Activated CD4-positive, alpha-beta T cell treated with anti-CD3 and anti-CD28 coated beads, Interleukin-2, amount 10 ng/mL, durations not matched to agents 24 days and 14 days (primary cell): ENCODE results near the gene SLC6A3. TPM values are rescaled to one million over a fixed set of nuclear protein-coding genes. Genes with fewer than 3 reads are reported as not detected.
A peak's percentile ranks its signal among the peaks of the same experiment; 100 is the strongest.
"Not testable (repeated sequence)": the region's sequence is repeated elsewhere in the genome, so short reads cannot be mapped to it uniquely, and the experiment has no call there.

Experiments used
- DNase-seq: peaks from one replicate; pipeline ENCODE4 v3.0.0; 2022
- H3K27ac Mint-ChIP-seq: one replicate; pipeline ENCODE4 v1.8.0; 2022; ENCODE audit warnings: mild to moderate bottlenecking, mixed read lengths
- H3K27me3 Mint-ChIP-seq: one replicate; pipeline ENCODE4 v1.8.0; 2022; ENCODE audit warnings: mixed read lengths
- H3K36me3 Mint-ChIP-seq: one replicate; pipeline ENCODE4 v1.8.0; 2022; ENCODE audit warnings: low read depth, mild to moderate bottlenecking, mixed read lengths
- H3K4me1 Mint-ChIP-seq: one replicate; pipeline ENCODE4 v1.8.0; 2021; ENCODE audit warnings: mixed read lengths
- H3K4me3 Mint-ChIP-seq: one replicate; pipeline ENCODE4 v1.8.0; 2022; ENCODE audit warnings: mild to moderate bottlenecking, moderate library complexity, mixed read lengths
- H3K9me3 Mint-ChIP-seq: one replicate; pipeline ENCODE4 v1.8.0; 2021; ENCODE audit warnings: mixed read lengths
- intact Hi-C: fragments of 100-400 bp; cut with micrococcal nuclease; formaldehyde crosslinking; loops from one replicate; pipeline ENCODE4 v1.15.1; 2023
- total RNA-seq: library from RNA; stranded (reverse); gene quantifications from 2 replicates; pipeline ENCODE4 v1.2.3, GENCODE V29; 2022

The SLC6A3 gene
- total RNA-seq, 1 donor from 2014 or later = not detected

GRCh38 chr5:1481959-1482331 is 36.7 kb upstream of the SLC6A3 start:
- no peaks in the 10 kb centered on the region for H3K27me3 Mint-ChIP-seq
- H3K4me3 Mint-ChIP-seq = no peak overlapping the region
- no peak for DNase-seq
- H3K4me1 Mint-ChIP-seq = no peaks in the 10 kb centered on the region
- H3K36me3 Mint-ChIP-seq = peaks cover 19% of the 10 kb centered on the region
- H3K9me3 Mint-ChIP-seq = no peaks in the 10 kb centered on the region
- intact Hi-C loops = no loop called here
- no peak overlapping the region for H3K27ac Mint-ChIP-seq

DNA sequence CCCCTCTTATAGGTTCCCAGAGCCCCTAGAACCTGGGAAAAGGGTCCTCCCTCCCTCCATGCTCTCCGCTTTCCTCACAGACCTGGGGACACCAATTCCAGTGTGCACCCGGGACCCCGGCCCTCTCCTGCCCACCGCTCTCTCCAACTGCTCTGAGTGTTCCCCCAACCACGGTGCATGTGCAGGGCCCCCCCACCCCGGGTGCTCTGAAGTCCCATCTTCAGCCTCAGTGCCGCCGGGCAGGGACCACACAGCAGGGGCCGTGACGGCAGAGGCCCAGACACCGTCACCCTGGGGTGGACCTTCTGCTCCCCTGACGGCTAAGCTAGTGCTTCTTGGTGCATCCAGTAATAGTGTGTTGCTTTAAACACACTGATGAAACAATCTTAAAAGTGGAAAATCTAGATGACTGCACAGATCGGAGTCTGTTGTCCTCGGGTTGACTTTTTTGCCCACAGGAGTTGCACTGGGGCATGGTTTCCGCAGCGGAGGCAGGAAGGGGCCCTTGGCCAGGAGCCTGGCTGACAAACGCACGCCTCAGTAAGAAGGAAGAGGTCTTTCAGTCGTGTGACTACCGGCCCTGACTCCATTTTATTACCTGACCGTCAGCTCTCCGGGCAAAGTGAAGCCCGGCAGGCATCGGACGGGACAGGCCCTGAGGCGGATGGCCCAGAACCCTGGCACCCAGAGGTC is 36.2 kb upstream of the SLC6A3 start:
- no peak overlapping the region for H3K27ac Mint-ChIP-seq
- no peaks in the 10 kb centered on the region for H3K9me3 Mint-ChIP-seq
- H3K27me3 Mint-ChIP-seq = no peaks in the 10 kb centered on the region
- intact Hi-C loops = no loop called here
- H3K4me1 Mint-ChIP-seq = no peaks in the 10 kb centered on the region
- DNase-seq = no peak
- no peak overlapping the region for H3K4me3 Mint-ChIP-seq
- peaks cover 20% of the 10 kb centered on the region for H3K36me3 Mint-ChIP-seq

GRCh38 chr5:1480806-1481205 is 35.6 kb upstream of the SLC6A3 start:
- no peak overlapping the region for H3K27ac Mint-ChIP-seq
- intact Hi-C loops = no loop called here
- peaks cover 15% of the 10 kb centered on the region for H3K36me3 Mint-ChIP-seq
- H3K4me3 Mint-ChIP-seq = no peak overlapping the region
- DNase-seq = no peak
- no peaks in the 10 kb centered on the region for H3K27me3 Mint-ChIP-seq
- no peaks in the 10 kb centered on the region for H3K9me3 Mint-ChIP-seq
- no peaks in the 10 kb centered on the region for H3K4me1 Mint-ChIP-seq

DNA sequence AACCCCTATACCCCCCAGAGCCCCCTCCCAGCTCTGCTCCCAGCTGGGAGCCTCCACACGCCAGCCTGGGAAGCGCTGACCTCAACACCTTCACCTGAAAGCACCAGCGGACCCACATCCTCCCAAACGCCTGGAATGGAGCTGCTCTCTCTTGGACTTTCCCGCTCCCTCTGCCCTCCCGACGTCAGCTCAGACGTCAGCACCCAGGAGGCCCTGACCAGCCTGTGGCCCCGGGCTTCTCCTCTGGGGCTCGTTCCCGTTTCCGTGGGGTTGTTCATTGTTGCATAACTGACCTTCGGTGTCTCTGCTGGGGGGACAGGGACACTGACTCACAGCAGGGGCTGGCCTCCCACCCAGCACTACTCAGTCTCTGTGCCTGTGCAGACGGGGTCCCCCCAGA is 35.0 kb upstream of the SLC6A3 start:
- H3K9me3 Mint-ChIP-seq = no peaks in the 10 kb centered on the region
- no peaks in the 10 kb centered on the region for H3K27me3 Mint-ChIP-seq
- intact Hi-C loops = no loop called here
- H3K36me3 Mint-ChIP-seq = peaks cover 15% of the 10 kb centered on the region
- no peaks in the 10 kb centered on the region for H3K4me1 Mint-ChIP-seq
- no peak overlapping the region for H3K4me3 Mint-ChIP-seq
- H3K27ac Mint-ChIP-seq = no peak overlapping the region
- no peak for DNase-seq

- no peaks in the 10 kb centered on the region for H3K4me1 Mint-ChIP-seq
- no peak overlapping the region for H3K27ac Mint-ChIP-seq
- no peaks in the 10 kb centered on the region for H3K27me3 Mint-ChIP-seq
- peak; percentile 76 for DNase-seq
- intact Hi-C loops = loop anchor here (1.0 kb wide), 1 partner anchor 162 kb away; no protein-coding TSS in a partner anchor
- no peaks in the 10 kb centered on the region for H3K9me3 Mint-ChIP-seq
- no peak overlapping the region for H3K4me3 Mint-ChIP-seq
- H3K36me3 Mint-ChIP-seq = peaks cover 15% of the 10 kb centered on the region
Measured at GRCh38 chr5:1479581-1480188, 34.4 kb upstream of the SLC6A3 start.

DNA sequence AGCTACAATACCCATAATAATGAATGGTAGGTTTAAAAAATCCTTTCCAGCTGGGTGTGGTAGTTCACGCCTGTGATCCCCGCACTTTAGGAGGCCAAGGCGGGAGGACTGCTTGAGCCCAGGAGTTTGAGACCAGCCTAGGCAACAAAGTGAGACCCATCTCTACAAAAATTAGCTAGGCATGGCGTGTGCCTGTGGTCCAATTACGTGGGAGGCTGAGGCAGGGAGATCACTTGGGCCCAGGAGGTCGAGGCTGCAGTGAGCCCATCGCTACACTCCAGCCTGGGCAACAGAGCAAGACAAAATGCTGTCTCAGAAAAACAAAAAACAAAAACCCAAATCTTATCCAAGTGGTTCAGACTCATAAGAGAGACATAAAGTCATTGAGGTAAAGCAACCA is 33.8 kb upstream of the SLC6A3 start:
- DNase-seq = no peak
- Mint-ChIP-seq H3K36me3 (peaks cover 15% of the 10 kb centered on the region), H3K27ac (no peak overlapping the region), H3K4me1 (no peaks in the 10 kb centered on the region), H3K27me3 (no peaks in the 10 kb centered on the region), H3K9me3 (no peaks in the 10 kb centered on the region), H3K4me3 (no peak overlapping the region)
- intact Hi-C loops = loop anchor here (1.0 kb wide), 1 partner anchor 162 kb away; no protein-coding TSS in a partner anchor

- no peak overlapping the region for H3K4me3 Mint-ChIP-seq
- no peaks in the 10 kb centered on the region for H3K4me1 Mint-ChIP-seq
- no peaks in the 10 kb centered on the region for H3K27me3 Mint-ChIP-seq
- no peak overlapping the region for H3K27ac Mint-ChIP-seq
- no peak for DNase-seq
- peaks cover 17% of the 10 kb centered on the region for H3K36me3 Mint-ChIP-seq
- H3K9me3 Mint-ChIP-seq = no peaks in the 10 kb centered on the region
- intact Hi-C loops = loop anchor here (1.0 kb wide), 1 partner anchor 163 kb away; no protein-coding TSS in a partner anchor
Measured at GRCh38 chr5:1478271-1479035, 33.2 kb upstream of the SLC6A3 start.

DNA sequence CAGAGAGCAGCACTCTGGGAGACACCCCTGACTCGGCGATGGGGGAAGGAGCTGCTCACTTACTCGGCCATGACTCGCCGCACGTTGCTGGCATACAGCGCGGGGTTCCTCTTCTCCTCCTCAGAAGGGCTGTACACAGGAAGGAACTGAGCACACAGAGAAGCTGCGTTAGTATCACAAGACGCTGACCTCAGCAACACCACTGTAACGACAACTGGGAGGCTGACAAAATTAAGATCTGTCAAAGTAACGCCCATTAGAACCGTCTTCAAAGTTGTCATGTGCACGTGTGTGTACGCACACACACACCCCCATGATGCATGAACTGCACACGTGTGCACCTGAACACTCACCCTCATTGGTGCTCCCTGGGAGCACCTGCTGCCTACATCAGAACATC is 32.1 kb upstream of the SLC6A3 start:
- H3K4me1 Mint-ChIP-seq = no peaks in the 10 kb centered on the region
- no peaks in the 10 kb centered on the region for H3K27me3 Mint-ChIP-seq
- no peaks in the 10 kb centered on the region for H3K9me3 Mint-ChIP-seq
- H3K27ac Mint-ChIP-seq = no peak overlapping the region
- intact Hi-C loops = no loop called here
- H3K4me3 Mint-ChIP-seq = no peak overlapping the region
- H3K36me3 Mint-ChIP-seq = peaks cover 23% of the 10 kb centered on the region
- DNase-seq = no peak

DNA sequence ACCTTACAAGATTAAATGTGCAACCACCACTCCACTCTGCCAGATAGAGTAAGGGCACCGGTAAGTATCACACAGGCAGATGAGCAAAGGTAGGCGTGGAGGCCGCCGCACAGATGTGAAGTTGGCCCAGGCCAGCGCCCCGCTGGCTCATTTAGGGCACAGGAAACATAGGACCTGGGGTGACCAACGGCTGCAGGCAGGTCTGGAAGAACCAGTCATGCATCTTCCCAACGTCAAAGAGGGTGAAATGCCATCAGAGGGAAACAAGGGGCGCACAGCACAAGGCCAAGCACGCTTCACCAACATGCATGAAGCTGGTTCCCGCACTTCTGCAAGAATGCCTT is 31.7 kb upstream of the SLC6A3 start:
- H3K4me3 Mint-ChIP-seq = no peak overlapping the region
- DNase-seq = no peak
- H3K36me3 Mint-ChIP-seq = peaks cover 24% of the 10 kb centered on the region
- H3K9me3 Mint-ChIP-seq = no peaks in the 10 kb centered on the region
- no peaks in the 10 kb centered on the region for H3K27me3 Mint-ChIP-seq
- intact Hi-C loops = no loop called here
- H3K27ac Mint-ChIP-seq = no peak overlapping the region
- no peaks in the 10 kb centered on the region for H3K4me1 Mint-ChIP-seq

DNA sequence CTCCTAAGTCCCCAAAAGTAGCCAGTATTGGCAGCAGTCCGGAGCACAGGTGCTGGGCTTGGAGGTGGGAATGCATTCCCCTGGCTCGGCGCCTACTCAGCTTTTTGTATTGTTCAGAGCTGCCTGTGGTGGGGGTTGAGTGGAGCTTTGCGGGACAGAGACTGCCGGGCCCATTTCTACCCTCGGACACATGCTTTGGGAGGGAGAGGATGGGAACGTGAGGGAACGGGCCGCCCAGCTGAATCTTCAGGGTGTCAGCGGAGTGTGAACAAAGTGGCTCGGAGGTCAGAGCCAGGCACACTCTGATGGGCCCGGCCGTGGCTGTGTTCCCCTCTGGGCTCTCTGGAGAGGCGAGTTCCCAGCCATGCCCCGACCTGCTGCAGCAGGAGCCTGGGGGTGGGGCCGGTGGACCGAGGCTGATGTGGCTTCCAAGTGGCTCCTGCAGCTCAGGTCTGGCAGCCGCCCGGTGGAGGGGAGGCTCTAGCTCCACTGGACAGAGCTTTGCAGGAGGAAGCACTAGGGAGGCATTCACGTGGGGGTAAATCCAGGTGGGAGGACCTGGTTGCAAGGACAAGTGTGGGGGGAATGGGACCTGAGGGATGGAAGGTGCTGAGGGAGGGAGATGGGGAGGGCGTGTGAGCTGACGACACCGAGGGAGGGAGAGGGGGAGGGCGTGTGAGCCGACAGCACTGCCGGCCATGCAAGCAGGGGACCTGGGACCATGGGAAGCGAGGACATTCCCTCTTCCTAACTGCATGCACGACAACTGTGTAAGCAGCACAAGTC is 31.1 kb upstream of the SLC6A3 start:
- no peak overlapping the region for H3K27ac Mint-ChIP-seq
- H3K9me3 Mint-ChIP-seq = no peaks in the 10 kb centered on the region
- intact Hi-C loops = no loop called here
- no peaks in the 10 kb centered on the region for H3K4me1 Mint-ChIP-seq
- H3K27me3 Mint-ChIP-seq = no peaks in the 10 kb centered on the region
- no peak overlapping the region for H3K4me3 Mint-ChIP-seq
- peaks cover 28% of the 10 kb centered on the region for H3K36me3 Mint-ChIP-seq
- DNase-seq = no peak

DNA sequence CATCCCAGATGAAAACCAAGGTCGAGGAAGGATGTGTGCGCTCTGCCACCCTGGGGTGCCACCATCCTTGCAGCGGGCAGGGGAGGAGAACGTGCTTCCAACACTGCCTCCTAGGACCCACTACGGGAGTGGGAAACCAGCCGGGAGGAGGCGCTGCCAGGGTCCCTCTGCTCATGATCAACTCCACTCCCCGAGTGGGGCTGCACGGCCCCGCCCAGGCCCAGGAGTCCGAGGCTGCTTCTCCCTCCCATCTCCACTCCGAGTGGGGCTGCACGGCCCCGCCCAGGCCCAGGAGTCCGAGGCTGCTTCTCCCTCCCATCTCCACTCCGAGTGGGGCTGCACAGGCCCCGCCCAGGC is 30.3 kb upstream of the SLC6A3 start:
- H3K4me3 Mint-ChIP-seq, DNase-seq, H3K4me1 Mint-ChIP-seq, H3K27me3 Mint-ChIP-seq, H3K9me3 Mint-ChIP-seq, H3K27ac Mint-ChIP-seq, intact Hi-C loops: not testable (repeated sequence)
- H3K36me3 Mint-ChIP-seq = peaks cover 29% of the 10 kb centered on the region

GRCh38 chr5:1474866-1475543 is 29.8 kb upstream of the SLC6A3 start:
- H3K36me3 Mint-ChIP-seq = peaks cover 25% of the 10 kb centered on the region
- intact Hi-C loops = no loop called here
- no peaks in the 10 kb centered on the region for H3K27me3 Mint-ChIP-seq
- H3K27ac Mint-ChIP-seq = no peak overlapping the region
- DNase-seq = no peak
- no peak overlapping the region for H3K4me3 Mint-ChIP-seq
- H3K4me1 Mint-ChIP-seq = no peaks in the 10 kb centered on the region
- H3K9me3 Mint-ChIP-seq = no peaks in the 10 kb centered on the region

GRCh38 chr5:1474183-1474839 is 29.1 kb upstream of the SLC6A3 start:
- intact Hi-C loops = no loop called here
- H3K9me3 Mint-ChIP-seq = no peaks in the 10 kb centered on the region
- peaks cover 25% of the 10 kb centered on the region for H3K36me3 Mint-ChIP-seq

More at GRCh38 chr5:1474183-1474839, 29.1 kb upstream of the SLC6A3 start:
- no peak for DNase-seq
- H3K27ac Mint-ChIP-seq = no peak overlapping the region
- no peaks in the 10 kb centered on the region for H3K4me1 Mint-ChIP-seq
- H3K4me3 Mint-ChIP-seq = no peak overlapping the region
- no peaks in the 10 kb centered on the region for H3K27me3 Mint-ChIP-seq
